Peyer's patch (tissue), 4 donors: ENCODE measurements around the gene ATP6V0A4.

ENCODE experiments used
- POLR2A ChIP-seq, 2 donors: fragments of 450-650 bp; IDR thresholded peaks; one replicate each; pipeline ENCODE4 v1.5.1; 2017; ENCODE audit warnings: antibody characterized with exemption in 2 of 2, mild to moderate bottlenecking in 2 of 2, moderate library complexity in 2 of 2
- TF ChIP-seq, protein P1 (sequence below), 6 experiments: fragments of 450-650 bp in 4 of 6; fragments of 200-600 bp in 2 of 6; sonication (generic) in 1 of 6; IDR thresholded peaks; one replicate each; pipeline ENCODE4 v1.5.1; 2017 to 2019; ENCODE audit warnings: antibody characterized with exemption in 6 of 6, mild to moderate bottlenecking in 3 of 6, moderate library complexity in 1 of 6

DNA sequence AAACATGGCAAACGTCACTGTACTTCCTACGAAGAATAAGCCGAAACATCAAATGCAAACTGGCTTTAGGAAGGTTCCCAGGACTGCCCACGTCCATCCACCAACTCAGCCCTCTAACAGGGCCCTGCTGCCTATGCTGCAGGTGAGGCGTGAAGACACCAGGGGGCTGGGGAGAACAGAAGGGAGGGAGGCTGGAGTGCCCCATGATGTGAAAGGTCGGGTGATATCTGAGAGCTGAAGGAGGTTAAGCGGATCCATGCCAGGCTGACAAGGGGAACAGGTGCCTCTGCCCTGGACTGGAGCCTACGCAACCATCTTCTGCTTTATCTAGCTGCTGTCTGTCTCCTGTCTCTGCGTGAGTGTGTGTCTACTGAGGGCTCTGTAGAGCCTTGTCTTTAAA is 40.2 kb upstream of the ATP6V0A4 start:
- TF ChIP-seq, protein P1, sequence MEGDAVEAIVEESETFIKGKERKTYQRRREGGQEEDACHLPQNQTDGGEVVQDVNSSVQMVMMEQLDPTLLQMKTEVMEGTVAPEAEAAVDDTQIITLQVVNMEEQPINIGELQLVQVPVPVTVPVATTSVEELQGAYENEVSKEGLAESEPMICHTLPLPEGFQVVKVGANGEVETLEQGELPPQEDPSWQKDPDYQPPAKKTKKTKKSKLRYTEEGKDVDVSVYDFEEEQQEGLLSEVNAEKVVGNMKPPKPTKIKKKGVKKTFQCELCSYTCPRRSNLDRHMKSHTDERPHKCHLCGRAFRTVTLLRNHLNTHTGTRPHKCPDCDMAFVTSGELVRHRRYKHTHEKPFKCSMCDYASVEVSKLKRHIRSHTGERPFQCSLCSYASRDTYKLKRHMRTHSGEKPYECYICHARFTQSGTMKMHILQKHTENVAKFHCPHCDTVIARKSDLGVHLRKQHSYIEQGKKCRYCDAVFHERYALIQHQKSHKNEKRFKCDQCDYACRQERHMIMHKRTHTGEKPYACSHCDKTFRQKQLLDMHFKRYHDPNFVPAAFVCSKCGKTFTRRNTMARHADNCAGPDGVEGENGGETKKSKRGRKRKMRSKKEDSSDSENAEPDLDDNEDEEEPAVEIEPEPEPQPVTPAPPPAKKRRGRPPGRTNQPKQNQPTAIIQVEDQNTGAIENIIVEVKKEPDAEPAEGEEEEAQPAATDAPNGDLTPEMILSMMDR (IDR thresholded peaks at IDR 0.05), result no peak
- TF ChIP-seq POLR2A (IDR thresholded peaks at IDR 0.05), result no peak
